Activated CD4-positive, alpha-beta T cell treated with anti-CD3 and anti-CD28 coated beads, Interleukin-2, Interleukin-4, amounts not matched to agents 100 ng/mL and 50 ng/mL, durations not matched to agents 16 hours and 8 hours (primary cell): Measurements from ENCODE around the gene FOXL3.
"Not testable (repeated sequence)": the region's sequence is repeated elsewhere in the genome, so short reads cannot be mapped to it uniquely, and the experiment has no call there.

Source experiments
- DNase-seq: peaks from one replicate; pipeline ENCODE4 v3.0.0-alpha.2; 2020; ENCODE audit warnings: low spot score

Gene FOXL3

GRCh38 chr7:289756-290553 is at the start of gene FOXL3:
TSS of gene FOXL3 (plus strand) at chr7:290170. CDS start at chr7:290170, 0 bp downstream.
- no peak for DNase-seq

GRCh38 chr7:240887-241421 is 49.0 kb upstream of the FOXL3 start:
- DNase-seq = no peak

GRCh38 chr7:241513-241912 is 48.5 kb upstream of the FOXL3 start:
- no peak for DNase-seq

GRCh38 chr7:242826-243579 is 47.0 kb upstream of the FOXL3 start:
- not testable (repeated sequence) for DNase-seq

GRCh38 chr7:243580-243978 is 46.4 kb upstream of the FOXL3 start:
- not testable (repeated sequence) for DNase-seq

- DNase-seq = no peak
Measured at GRCh38 chr7:244974-245373, 45.0 kb upstream of the FOXL3 start.

- no peak for DNase-seq
Measured at GRCh38 chr7:245574-246295, 44.2 kb upstream of the FOXL3 start.

GRCh38 chr7:246451-246850 is 43.5 kb upstream of the FOXL3 start:
- no peak for DNase-seq

- DNase-seq = no peak
Measured at GRCh38 chr7:247181-247580, 42.8 kb upstream of the FOXL3 start.

- DNase-seq = no peak
Measured at GRCh38 chr7:247636-248035, 42.3 kb upstream of the FOXL3 start.

GRCh38 chr7:248732-249435 is 41.1 kb upstream of the FOXL3 start:
- no peak for DNase-seq

- no peak for DNase-seq
Measured at GRCh38 chr7:249989-250388, 40.0 kb upstream of the FOXL3 start.

GRCh38 chr7:250523-250922 is 39.4 kb upstream of the FOXL3 start:
- no peak for DNase-seq

- no peak for DNase-seq
Measured at GRCh38 chr7:251005-251404, 39.0 kb upstream of the FOXL3 start.

- no peak for DNase-seq
Measured at GRCh38 chr7:251446-252175, 38.4 kb upstream of the FOXL3 start.

GRCh38 chr7:252216-252965 is 37.6 kb upstream of the FOXL3 start:
- no peak for DNase-seq

- DNase-seq = no peak
Measured at GRCh38 chr7:252981-253380, 37.0 kb upstream of the FOXL3 start.

- DNase-seq = no peak
Measured at GRCh38 chr7:253581-254336, 36.2 kb upstream of the FOXL3 start.

GRCh38 chr7:254337-255037 is 35.5 kb upstream of the FOXL3 start:
- DNase-seq = no peak
